MM.1S (cell line): ENCODE measurements around the gene TRMT1.

Experiments
- DNase-seq: peaks from one replicate; pipeline ENCODE4 v3.0.0-alpha.2; 2015
- H2AFZ ChIP-seq: fragments of 300-600 bp; sonication (generic); 2 replicates; pipeline ENCODE4 v1.6.0; 2016; ENCODE audit warnings: antibody characterized with exemption, low read length
- H3F3A ChIP-seq: fragments of 300-600 bp; sonication (generic); 2 replicates; pipeline ENCODE4 v1.6.1; 2016; ENCODE audit warnings: mild to moderate bottlenecking, antibody characterized with exemption, low read length, moderate library complexity, mixed read lengths; ENCODE audit not compliant: insufficient read depth
- H3K27ac ChIP-seq: fragments of 300-600 bp; sonication (generic); 2 replicates; pipeline ENCODE4 v1.5.1; 2016; ENCODE audit warnings: mild to moderate bottlenecking, low read length
- H3K27me3 ChIP-seq: fragments of 300-600 bp; sonication (generic); replicated peaks from 2 replicates; pipeline ENCODE4 v1.6.0; 2016; ENCODE audit warnings: low read length; ENCODE audit not compliant: insufficient read depth
- H3K36me3 ChIP-seq: fragments of 300-600 bp; sonication (generic); replicated peaks from 2 replicates; pipeline ENCODE4 v1.6.1; 2016; ENCODE audit warnings: mild to moderate bottlenecking, low read length, mixed read lengths; ENCODE audit not compliant: insufficient read depth
- H3K4me1 ChIP-seq: fragments of 300-600 bp; sonication (generic); 2 replicates; pipeline ENCODE4 v1.6.1; 2016; ENCODE audit warnings: low read length, mixed read lengths
- H3K4me2 ChIP-seq: fragments of 300-600 bp; sonication (generic); 2 replicates; pipeline ENCODE4 v1.6.0; 2016; ENCODE audit warnings: low read depth, low read length
- H3K4me3 ChIP-seq: fragments of 300-600 bp; sonication (generic); 2 replicates; pipeline ENCODE4 v1.5.1; 2016; ENCODE audit warnings: low read length, mixed read lengths
- H3K79me2 ChIP-seq: fragments of 300-600 bp; sonication (generic); 2 replicates; pipeline ENCODE4 v1.6.1; 2016; ENCODE audit warnings: mixed run types, low read length, mixed read lengths
- H3K9ac ChIP-seq: fragments of 300-600 bp; sonication (generic); 2 replicates; pipeline ENCODE4 v1.6.1; 2016; ENCODE audit warnings: low read length, mixed read lengths
- H3K9me2 ChIP-seq: fragments of 300-600 bp; sonication (generic); replicated peaks from 2 replicates; pipeline ENCODE4 v1.6.1; 2016; ENCODE audit warnings: mild to moderate bottlenecking, low read length, mixed read lengths; ENCODE audit not compliant: insufficient read depth
- H3K9me3 ChIP-seq: fragments of 300-600 bp; sonication (generic); replicated peaks from 2 replicates; pipeline ENCODE4 v1.6.1; 2016; ENCODE audit warnings: mild to moderate bottlenecking, low read length, mixed read lengths; ENCODE audit not compliant: insufficient read depth
- H4K20me1 ChIP-seq: fragments of 300-600 bp; sonication (generic); 2 replicates; pipeline ENCODE4 v1.6.1; 2016; ENCODE audit warnings: mild to moderate bottlenecking, low read length, moderate library complexity, mixed read lengths; ENCODE audit not compliant: insufficient read depth
- CTCF ChIP-seq: fragments of 300-600 bp; sonication (generic); IDR thresholded peaks from 2 replicates; pipeline ENCODE4 v1.5.1; 2016; ENCODE audit warnings: antibody characterized with exemption, low read length, mixed read lengths
- EZH2 ChIP-seq: fragments of 300-600 bp; sonication (generic); optimal IDR thresholded peaks from 2 replicates; pipeline ENCODE3; 2017; ENCODE audit warnings: low read depth, mild to moderate bottlenecking, antibody characterized with exemption, low read length, mixed read lengths
- EZH2phosphoT487 ChIP-seq: fragments of 300-600 bp; sonication (generic); IDR thresholded peaks from 2 replicates; pipeline ENCODE4 v1.6.1; 2018; ENCODE audit warnings: antibody characterized with exemption, low read length

TRMT1 gene

GRCh38 chr19:13160557-13160956, 44.0 kb upstream of the TRMT1 start:
- peaks cover 13% of the 10 kb centered on the region for H3K4me1 ChIP-seq
- no peak for DNase-seq
- H3K27ac ChIP-seq: no peak overlapping the region
- no peak overlapping the region for H3K4me3 ChIP-seq
- H3K79me2 ChIP-seq: no peaks in the 10 kb centered on the region
- no peaks in the 10 kb centered on the region for H3K9me3 ChIP-seq
- no peak overlapping the region for H2AFZ ChIP-seq
- H3K36me3 ChIP-seq: no peaks in the 10 kb centered on the region
- no peaks in the 10 kb centered on the region for H3K9me2 ChIP-seq
- no peak overlapping the region for H3K4me2 ChIP-seq
- TF ChIP-seq EZH2phosphoT487 (no peak), EZH2 (no peak), CTCF (no peak)
- no peak overlapping the region for H3K9ac ChIP-seq
- H4K20me1 ChIP-seq: no peaks in the 10 kb centered on the region
- peaks cover 70% of the 10 kb centered on the region for H3K27me3 ChIP-seq
- peaks cover 8% of the 10 kb centered on the region; the same call in 1 of the 2 replicates for H3F3A ChIP-seq

- H3K4me3 ChIP-seq: no peak overlapping the region
- H3K9me3 ChIP-seq: no peaks in the 10 kb centered on the region
- H3F3A ChIP-seq: peaks cover 8% of the 10 kb centered on the region; the same call in 1 of the 2 replicates
- H3K27me3 ChIP-seq: peaks cover 79% of the 10 kb centered on the region
- H3K9ac ChIP-seq: no peak overlapping the region
- H3K4me1 ChIP-seq: peaks cover 22% of the 10 kb centered on the region
- H3K9me2 ChIP-seq: no peaks in the 10 kb centered on the region
- no peaks in the 10 kb centered on the region for H4K20me1 ChIP-seq
- no peak overlapping the region for H3K4me2 ChIP-seq
- TF ChIP-seq EZH2 (no peak), EZH2phosphoT487 (no peak), CTCF (no peak)
- no peaks in the 10 kb centered on the region for H3K36me3 ChIP-seq
- no peak overlapping the region for H2AFZ ChIP-seq
- no peaks in the 10 kb centered on the region for H3K79me2 ChIP-seq
- DNase-seq: no peak
- H3K27ac ChIP-seq: no peak overlapping the region
Observed at GRCh38 chr19:13159713-13160112, 43.2 kb upstream of the TRMT1 start.

GRCh38 chr19:13155472-13156359, 39.2 kb upstream of the TRMT1 start:
- no peaks in the 10 kb centered on the region for H3K9me3 ChIP-seq
- peak overlapping the region; percentile 91 for H3K4me2 ChIP-seq
- H3K79me2 ChIP-seq: no peaks in the 10 kb centered on the region
- no peak for TF ChIP-seq CTCF
- TF ChIP-seq EZH2: no peak
- no peak for TF ChIP-seq EZH2phosphoT487
- peaks cover 8% of the 10 kb centered on the region; the same call in 1 of the 2 replicates for H3F3A ChIP-seq
- H2AFZ ChIP-seq: no peak overlapping the region
- H3K4me1 ChIP-seq: peaks cover 29% of the 10 kb centered on the region
- H3K4me3 ChIP-seq: no peak overlapping the region
- no peaks in the 10 kb centered on the region for H4K20me1 ChIP-seq
- no peaks in the 10 kb centered on the region for H3K36me3 ChIP-seq
- no peak for DNase-seq
- H3K9ac ChIP-seq: no peak overlapping the region
- no peak overlapping the region for H3K27ac ChIP-seq
- H3K9me2 ChIP-seq: no peaks in the 10 kb centered on the region
- peaks cover 64% of the 10 kb centered on the region for H3K27me3 ChIP-seq
